Stimulated activated CD4-positive, alpha-beta T cell treated with anti-CD3 and anti-CD28 coated beads, Interleukin-15, amount 100 ng/mL, for 24 hours (primary cell): ENCODE results near the gene TMBIM6.
"Not testable (repeated sequence)": the region's sequence is repeated elsewhere in the genome, so short reads cannot be mapped to it uniquely, and the experiment has no call there.

Experiments
- DNase-seq: peaks from one replicate; pipeline ENCODE4 v3.0.0-alpha.2; 2020

Gene TMBIM6

DNA sequence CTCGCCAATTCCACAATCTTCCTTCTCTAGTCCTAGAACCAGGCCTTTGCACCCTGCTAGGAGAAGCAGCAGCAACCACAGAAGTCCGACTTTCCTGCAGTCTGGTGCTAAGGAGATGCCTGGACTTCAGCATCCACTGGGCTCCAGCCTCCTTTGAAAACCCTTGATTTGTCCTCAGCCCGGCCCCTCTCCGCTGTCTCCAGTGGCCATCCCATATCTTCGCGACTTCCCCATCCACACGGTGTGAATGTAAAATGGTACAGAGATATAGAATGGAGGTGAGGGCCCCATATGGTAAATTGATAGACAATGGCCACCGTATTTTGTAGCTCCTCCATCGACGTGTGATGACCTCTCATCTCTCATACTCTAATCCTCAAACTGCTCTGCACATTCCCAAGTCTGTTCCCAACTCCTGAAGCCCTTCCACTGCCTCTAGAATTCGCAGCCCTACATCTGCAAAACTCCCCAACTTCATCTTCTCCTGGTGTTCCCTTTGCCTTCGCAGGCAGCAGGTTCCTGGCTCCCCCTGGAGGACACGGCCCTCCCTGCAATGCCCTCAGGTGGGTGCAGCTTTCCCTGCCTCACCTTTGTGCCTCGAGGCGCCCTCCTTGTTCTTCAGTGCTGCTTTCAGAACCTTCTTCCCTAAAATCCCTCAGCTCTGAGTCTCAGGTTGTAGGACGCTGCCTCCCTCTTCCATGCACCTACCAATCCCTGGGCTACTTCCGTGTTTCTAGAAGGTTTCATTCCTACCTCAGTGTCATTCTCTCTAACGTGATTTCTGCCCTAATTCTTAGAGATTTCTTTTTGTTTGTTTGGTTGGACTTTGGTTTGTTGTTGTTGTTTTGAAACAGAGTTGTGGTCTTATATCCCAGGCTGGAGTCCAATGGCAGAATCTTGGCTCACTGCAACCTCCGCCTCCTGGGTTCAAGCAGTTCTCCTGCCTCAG is 36.7 kb downstream of the TMBIM6 start:
- peak; percentile 84 for DNase-seq

DNA sequence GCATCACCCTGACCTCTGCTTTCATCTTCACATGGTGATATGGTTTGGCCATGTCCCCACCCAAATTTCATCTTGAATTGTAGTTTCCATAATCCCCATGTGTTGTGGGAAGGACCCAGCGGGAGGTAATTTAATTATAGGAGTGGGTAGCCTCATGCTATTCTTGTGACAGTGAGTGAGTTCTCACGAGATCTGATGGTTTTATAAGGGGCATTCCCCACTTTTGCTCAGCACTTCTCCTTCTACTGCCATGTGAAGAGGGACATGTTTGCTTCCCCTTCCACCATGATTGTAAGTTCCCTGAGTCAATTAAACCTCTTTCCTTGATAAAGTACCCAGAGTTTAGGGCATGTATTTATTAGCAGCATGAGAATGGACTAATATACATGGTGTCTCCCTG is 38.2 kb downstream of the TMBIM6 start:
- no peak for DNase-seq

DNA sequence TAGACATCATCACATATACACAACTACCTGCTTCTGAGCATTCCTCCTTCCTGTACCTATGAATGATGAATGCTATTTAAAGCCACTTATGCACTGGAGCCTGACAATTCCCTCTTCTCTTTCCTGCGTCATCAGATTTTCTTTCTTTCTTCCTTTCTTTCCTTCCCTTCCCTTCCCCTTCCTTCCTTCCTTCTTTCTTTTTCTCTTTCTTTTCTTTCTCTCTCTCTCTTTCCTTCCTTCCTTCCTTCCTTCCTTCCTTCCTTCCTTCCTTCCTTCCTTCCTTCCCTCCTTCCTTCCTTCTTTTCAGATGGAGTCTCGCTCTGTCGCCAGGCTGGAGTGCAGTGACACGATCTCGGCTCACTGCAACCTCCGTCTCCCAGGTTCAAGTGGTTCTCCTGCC is 39.6 kb downstream of the TMBIM6 start:
- DNase-seq: not testable (repeated sequence)

DNA sequence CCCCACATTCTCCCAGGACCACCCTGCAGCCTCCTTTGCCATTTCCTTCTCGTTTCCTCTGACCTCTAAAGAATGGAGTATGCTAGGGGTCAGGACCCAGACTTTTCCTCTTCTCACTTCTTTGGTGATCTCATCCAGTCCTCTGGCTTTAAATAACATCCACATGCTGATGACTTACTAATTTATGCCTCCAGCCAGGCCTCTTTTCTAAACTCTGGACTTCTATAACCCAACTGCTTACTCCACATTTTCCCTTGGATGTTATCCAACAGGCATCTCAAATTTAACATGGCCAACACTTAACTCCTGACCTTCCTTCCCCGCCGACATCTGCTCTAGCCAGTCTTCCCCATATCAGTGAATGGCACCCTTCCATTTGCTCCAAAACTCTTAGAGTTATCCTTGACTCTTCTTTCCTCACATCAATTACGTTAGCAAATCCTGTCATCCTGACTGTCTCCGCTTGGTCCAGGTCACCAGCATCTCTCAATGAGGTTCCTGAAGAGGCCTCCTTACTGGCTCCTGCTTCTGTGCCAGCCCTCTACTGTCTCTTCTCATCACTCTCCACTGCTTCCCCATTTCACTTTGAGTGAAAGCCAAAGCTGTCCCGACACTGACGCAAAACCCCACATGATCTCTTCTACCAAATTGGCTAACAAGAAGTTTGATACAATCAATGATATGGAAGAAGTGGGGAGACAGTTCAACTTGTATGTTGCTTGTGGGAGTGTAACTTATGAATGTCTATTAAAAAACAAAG is 42.7 kb downstream of the TMBIM6 start:
- DNase-seq: no peak

DNA sequence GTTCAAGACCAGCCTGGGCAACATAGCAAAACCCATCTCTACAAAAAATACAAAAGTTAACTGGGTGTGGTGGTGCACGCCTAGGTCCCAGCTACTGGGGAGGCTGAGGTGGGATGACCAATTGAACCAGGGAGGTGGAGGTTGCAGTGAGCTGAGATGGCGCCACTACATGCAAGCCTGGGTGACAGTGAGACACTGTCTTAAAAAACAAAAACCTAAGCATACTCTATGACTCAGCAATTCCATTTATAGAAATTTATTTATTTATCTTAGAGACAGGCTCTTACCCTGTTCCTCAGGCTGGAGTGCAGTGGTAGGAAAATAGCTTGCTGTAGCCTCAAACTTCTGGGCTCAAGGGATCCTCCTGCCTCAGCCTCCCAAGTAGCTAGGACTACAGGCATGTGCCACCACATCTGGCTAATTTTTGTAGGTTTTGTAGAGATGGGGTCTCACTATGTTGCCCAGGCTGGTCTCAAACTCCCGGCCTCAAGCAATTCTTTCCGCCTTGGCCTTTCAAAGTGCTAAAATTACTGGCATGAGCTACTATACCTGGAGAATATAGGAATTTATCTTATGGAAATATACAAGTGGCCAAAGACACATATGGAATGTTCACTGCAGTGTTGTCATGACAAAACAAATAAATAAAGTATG is 43.5 kb downstream of the TMBIM6 start:
- no peak for DNase-seq

DNA sequence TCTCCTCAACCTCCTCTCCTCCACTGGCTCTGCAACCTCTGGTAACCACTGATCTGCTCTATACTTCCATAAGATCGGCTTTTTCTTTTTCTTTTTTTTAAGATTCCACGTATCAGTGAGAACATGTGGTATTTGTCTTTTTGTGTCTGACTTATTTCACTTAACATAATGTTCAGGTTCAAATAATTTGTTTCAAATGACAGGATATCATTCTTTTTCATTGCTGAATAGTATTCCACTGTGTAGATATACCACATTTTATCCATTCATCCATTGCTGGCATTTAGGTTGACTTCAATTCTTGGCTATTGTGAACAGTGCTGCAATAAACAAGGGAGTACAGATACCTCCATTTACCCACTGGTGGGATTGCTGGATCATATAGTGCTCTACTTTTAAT is 46.3 kb downstream of the TMBIM6 start:
- no peak for DNase-seq

DNA sequence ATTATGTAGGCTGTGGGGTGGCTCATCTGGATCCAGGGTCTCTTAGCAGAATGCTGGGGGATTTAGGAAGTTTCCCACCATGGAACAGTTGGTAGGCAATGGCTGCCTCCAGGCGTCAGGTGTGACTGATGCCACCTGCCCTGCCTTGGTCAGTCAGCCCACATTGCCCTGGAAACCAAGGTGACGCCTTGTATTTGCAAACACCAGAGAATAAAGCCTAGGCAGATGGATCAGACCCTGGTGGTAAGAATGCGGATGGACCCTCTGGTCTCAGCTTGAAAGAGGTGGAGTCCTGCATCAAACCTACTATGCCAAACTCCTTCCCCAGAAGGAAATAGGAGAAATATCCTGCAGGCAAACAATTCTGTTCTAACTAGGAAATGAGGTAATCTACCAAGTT is 48.6 kb downstream of the TMBIM6 start:
- no peak for DNase-seq

DNA sequence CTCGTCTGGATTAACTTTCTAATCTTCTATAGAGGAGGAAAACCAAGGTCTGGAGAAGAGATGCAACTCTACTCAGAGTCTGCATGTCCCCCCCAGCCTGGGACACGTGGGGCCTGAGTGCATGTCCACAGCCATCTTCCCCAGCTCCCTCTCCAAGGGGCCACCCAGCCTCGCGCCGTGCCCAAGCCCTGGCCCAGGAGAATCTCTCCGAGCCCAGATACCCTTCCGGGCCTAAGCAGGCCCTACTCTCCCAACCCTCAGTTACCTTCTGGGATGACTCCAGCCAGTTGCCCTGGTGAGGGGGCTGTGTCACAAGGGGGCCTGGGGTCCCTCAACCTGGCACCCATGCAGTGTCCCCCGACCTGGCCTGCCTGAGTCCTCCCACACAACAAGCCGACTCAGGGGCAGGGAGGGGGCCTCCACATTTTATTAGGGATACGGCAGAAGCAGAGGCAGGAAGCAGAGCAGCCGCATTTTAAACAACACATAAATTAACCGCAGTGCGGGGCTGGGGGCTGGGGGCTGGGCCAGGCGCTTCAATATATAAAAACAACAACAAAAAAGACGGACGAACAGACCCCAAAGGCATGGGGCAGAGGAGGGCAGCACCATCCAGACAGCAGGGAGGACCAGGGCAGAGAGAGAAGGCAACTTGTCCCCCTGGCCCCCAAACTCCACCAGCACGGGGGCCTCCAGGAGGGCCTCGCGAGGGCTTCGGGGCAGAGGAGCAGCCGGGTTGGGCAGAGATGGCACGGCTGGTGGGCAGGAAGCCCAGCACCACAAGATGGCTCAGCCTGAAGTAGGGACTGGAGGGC is 49.6 kb downstream of the TMBIM6 start:
- no peak for DNase-seq

DNA sequence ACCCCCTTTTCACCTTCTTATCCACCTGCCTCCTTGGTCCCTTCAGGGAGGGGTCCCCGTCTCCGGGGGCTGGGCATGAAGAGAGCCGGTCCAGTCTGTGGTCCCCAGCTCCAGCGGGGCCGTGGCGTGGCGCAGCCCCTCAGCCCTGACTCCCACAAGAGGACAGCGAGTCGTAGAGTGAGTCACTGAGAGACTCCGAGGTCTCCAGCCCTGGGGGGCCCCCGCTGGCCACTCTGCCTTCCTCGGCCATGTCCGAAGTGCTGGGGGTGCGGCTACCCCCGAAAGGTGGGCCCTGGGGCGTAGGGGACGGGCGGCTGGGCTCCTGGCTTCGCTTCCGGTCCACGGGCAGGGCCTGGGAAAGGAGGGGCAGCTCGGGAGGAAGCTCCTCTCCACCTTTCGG is 50.3 kb downstream of the TMBIM6 start:
- no peak for DNase-seq

DNA sequence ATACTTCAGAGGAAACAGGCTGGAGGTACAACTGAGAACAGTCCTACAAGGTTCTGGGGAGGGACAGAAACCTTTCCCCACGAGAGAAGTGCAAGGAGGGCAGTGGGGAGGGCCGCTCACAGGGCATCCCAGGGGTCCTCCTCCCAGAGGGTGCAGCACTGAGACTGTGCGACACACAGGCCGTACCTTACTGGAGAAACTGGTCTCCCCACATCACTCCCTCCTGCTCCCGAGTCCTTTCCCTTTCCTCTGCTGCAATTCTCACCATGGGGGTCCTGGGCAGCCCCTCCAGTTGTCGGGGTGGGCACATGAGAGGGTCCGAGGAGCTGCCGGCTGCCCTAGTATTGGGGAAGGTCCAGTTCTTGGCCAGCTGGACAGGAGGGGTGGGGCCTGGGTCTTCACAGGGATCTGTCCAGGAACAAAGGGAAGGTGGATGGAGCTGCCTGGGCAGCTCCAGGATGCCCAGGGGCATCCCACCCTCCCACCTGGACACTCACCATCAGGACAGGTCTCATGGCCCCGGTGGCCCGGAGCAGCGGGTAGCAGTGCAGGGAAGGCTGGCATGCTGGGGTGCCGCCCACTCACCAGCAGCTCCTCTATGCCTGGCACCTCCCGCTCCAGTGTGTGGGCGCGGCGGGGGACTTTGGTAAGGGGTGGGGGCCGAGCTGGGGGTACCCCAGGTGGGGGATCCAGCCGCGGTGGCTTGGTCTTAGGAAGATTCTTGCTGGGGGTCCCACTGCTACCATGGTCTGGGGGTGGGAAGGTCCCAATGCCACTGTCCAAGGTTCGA is 51.0 kb downstream of the TMBIM6 start:
- no peak for DNase-seq

DNA sequence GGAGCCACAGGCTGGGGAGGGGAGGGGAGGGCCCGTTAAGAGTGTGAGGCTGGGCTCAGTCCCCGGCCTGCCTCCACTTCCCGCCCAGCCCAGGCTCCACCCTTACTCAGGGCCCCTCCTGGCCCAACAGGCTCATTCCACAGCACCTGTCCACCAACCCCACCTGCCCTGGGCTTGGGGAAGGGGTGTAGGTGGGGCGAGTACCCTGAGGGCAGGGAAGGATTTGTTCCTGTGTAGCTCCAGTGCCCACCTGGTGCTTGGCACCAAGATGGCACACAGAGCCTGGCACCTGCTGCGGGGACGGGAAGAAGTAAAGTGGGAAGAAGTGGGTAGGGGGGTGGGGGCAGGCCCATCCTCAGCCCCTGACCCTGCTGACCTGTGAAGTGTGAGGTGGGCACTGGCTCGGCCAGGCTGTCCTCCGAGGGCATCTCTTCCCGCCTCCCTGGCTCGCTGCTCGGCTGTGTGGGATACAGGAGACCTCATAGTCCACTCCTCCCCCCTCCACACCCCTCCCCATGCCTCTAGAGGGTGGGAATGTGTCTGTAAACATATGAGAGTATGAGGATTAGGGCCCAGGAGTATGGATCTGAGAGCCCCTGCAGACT is 51.7 kb downstream of the TMBIM6 start:
- no peak for DNase-seq

DNA sequence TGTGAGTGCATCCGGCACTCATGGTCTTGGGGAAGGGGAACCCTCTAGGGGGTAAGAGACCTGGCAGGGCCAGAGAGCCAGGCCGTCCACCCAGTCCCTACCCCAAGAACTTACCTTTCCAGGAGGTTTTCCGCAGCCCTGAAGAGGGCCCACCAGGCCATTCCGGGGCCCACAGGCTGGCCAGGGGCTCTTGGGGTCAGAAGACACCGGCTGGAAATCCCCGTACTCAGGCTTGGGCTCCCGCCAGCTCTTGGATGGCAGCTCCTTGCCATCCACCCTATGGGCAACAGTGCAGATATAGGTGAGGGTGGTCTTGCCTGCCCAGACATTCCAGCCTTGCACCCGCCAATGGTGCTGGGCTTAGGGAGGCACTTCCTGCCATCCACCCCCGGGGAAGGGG is 52.3 kb downstream of the TMBIM6 start:
- DNase-seq: no peak

DNA sequence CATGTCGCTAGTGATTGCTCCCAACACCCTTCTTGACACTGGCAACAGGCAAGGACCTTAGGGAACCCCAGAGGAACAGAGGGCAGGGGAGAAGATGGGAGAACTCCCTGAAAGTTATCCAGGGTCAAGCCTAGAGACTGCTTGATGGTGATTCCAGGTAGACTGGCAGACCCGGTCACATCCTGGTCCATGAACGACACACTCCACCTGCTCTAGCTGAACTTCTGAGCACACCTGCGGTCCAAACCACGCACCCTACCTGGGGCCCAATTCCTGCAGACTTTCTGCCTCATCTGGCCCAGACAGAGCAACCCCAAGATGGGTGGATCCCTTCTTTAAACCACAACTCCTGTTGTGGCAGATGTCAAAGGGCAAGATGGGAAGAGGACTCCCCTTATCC is 52.7 kb downstream of the TMBIM6 start:
- no peak for DNase-seq

DNA sequence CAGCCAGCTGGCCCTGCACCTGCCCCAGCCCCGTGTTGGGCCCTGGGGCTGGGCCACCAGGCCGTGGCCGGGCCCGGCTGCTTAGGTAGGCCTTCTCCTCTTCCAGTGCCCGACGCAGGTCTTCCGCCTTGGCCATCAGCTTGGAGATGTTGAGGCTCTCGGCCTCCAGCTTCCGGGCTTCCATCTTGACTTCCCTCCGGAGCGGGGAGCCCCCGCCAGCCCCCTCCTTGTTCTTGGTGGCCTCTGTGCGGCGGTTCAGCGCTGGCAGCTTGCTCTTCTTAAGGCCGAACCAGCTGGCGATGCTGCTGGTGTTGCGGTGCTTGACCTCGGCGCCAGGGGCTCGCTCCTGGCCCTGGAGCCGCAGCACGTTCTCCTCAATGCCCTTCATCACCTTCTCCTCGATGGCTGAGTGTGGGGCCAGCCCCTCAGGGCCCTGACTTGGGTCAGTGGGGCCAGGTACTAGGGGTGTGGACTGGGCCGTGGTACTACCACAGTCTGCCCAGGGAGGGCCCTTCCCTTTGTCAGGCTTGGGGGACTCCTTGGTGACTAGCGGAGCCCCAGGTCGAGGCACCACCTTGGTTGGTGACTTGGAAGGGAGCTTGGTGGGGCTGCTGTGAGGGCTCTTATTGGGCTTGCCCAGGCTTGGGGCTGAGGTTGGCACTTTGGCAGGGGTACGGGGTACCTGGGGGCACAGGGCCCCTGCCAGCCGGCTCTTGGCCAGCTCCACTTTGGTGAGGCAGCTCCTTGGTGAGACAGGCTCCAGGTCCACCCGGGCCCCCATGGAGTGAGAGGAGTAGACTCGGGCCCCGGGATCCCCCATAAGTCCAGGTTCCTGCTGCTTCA is 53.7 kb downstream of the TMBIM6 start:
- no peak for DNase-seq

DNA sequence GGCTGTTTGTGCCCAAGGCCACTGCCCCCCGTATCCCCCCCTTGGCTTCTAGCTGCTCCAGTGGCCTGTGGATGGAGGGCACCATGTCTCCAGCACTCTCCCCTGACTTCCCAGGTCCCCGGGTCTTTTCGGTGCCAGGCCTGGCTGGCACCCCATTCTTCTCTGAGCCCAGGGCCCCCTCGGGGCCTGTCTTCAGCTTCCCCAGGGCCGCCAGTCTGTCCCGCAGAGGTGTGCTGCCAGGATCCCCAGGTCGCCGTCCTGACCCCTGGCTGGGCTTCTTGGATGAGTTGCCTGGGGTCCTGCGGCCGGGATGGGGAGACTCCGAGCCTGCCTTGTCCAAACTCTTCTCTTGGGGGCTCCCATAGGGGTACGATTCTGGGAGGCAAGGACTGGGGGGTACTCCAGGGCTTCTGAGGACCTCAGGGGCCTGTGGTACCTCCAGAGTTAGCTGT is 54.3 kb downstream of the TMBIM6 start:
- no peak for DNase-seq

DNA sequence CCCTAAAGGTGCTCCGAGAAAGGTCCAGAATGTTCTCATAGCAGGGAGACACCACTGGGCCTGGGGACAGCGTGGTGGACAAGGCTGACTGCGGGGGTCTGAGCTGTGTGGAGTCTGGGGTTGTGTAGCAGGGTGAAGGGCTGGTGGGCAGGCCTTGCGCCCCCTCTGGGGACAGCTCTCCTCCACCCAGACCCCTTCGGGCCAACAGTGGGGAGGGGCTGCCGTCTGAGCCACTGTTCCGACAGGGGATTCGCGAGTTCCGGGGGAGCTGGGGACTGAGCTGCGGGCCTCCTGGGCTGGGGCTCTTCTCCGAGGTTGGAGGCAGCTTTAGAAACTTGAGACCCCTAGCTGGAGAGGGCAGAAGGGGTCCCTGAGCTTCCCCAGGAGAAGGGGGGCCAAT is 54.8 kb downstream of the TMBIM6 start:
- DNase-seq: no peak

DNA sequence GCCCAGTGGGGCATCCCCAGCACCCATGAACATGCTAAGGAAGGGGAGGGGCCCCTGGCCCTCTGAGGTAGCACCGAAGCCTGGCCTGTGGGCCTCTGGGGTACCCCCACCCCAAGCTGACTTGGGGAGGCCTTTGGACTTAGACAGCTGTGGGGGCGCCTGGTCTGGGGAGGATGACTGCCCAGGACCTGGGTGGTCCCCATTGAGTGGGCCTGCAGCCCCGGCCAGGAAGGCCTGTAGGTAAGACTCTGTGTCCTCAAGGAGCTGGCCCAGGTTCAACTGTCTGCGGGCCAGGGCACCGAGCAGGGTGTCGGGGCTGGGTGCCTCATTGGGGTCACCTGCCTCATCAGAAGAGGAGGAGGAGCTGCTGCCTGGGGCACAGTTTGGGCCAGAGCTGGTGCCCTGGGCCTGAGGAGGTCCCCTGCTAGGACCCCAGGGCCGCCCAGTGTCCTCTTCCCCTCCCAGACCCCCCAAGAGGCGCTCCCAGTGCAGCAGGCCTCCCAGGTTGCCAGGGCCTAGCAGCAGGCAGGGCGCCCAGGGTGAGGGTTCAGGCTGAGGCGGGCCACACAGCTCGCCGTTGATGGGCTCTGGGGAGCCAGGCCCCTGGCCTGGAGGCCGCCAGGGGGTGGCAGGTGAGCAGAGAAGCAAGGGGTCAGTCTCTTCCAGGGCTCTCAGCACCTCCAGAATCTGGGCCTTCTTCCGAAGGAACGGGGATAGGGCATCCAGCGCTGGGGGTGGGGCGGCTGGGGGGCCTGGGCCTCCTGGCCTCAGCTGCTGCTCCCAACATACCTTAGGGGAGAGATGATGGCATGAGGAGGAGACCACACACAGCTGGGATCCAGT is 55.5 kb downstream of the TMBIM6 start:
- DNase-seq: no peak

DNA sequence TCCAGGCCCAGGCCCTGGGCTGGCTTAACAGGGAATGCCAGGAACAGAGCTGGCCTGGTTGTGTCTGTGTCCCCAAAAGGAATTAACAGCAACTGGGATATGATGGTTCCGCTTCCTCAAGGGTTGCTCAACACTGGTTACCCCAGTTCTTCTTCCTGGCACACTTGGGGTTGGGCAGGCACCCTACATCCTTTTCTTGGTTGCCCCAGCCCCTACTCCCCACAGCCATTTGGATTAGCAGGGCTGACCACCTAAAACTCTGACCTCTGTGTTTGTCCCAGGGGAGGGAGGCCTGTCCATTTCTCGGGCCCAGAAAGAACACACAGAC is 56.1 kb downstream of the TMBIM6 start:
- DNase-seq: no peak

DNA sequence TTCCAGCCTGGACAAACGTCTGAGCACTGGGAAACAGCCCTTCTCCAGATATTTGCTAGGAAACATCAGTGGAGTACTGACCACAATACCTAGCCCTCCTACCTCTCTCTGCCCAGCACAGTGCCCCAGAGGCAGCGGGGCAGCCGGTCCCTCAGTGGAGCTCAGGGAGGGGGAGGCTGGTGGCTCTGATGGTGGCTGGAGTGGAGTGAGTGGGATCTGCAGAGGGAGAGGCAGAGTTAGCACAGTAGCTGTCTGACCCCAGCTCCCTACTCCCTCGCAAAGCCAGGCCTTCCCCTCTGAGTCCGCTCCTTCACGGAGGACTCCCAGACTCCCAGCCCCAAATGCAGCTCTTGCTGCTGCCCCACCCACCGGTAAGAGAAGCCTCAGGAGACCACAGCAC is 56.9 kb downstream of the TMBIM6 start:
- DNase-seq: no peak

DNA sequence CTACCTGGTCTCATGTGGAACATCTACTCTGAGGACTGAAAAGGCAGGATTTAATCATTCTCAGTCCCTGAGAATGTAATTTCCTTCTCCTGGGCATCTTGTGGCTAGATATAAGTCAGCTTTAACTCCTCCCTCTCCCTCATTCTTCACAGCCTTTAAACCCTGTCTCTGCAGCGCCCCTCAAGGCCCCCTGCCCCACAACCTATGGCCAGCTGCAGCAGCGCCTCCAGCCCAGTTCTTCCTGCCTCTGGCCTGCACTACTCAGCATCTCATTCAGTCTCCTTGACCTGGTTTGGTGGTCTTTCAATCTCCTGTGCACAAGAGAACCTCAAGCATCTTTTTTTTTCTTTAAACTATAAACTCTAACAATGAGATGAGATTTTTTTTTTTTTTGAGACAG is 57.6 kb downstream of the TMBIM6 start:
- DNase-seq: no peak
